Limb (tissue), 2 donors: ENCODE measurements around the gene TEX19.
"Not testable (repeated sequence)": the region's sequence is repeated elsewhere in the genome, so short reads cannot be mapped to it uniquely, and the experiment has no call there.

Experiments used
- DNase-seq, 2 donors: peaks; one replicate each; pipeline ENCODE4 v3.0.0-alpha.2; 2016; ENCODE audit errors: extremely low spot score in 2 of 2

TEX19 gene

DNA sequence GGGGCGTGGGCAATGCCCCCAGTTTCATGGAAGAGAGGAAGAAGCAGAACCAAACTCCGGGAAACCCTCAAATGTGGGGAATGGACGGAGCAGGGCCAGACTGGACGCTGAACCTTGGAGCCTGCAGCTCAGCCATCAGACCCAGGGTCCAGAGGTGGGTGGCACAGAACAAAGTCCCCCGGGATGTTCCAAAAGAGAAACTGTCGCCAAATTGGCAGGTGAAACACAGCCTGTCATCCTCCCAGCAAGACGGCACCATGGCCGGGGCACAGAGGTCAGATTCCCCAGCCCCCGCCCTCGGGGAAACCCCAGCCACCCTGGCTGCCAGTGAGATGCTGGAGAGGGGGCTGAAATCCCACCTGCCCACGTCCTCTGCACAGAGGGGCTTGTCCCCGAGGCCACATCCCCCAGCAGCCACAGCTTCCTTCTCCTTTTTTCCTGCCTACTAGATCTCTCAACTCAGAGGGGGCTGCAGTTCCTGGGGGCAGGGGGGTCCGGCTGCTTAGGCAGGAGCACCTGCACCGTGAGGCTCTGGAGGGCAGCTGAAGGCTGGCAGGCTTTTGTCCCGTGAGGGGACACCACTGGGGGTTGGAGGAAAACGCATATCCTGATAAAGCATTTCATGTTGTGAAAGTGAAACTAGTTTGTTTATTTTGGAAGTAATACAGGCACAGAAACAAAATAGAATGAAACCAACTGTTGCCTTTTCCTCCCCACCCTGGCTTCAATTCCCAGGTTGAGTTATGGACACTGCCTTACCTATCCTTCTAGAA, 24.2 kb upstream of the TEX19 start:
- DNase-seq: peak in 1 of 2 donors; percentile 27

DNA sequence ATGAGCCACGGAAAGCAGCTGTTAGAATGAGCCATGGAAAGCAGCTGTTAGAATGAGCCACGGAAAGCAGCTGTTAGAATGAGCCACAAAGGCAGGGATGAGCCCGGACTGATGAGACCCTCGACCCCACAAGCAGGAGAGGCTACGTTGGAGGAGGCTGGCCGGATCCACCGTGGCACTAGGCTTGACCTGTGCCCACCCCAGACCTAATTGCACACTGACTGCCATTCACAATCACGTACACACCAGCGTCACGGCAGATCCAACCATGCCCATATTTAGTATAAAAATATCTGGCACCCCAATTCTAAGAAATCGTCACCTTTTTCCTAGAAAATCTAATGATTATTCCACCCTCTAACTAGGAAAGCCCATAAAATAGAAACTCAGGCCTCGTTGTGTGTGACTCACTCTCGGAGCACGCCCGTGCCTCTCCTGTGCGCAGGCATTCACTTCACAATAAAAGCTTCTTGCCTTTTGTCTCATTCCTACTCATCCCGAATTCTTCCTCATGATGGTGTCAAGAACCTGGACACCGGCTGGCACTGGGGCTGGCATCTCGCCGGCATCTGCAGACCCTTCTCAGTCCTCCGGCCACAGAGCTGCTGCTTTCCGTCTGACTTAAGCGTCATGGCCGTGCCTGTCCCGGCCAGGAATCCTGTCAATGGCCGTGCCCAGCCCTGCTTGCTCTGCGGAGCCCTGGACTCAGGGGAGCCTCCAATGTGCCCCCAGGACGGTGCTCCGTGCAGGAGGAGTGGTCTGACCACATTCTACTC, 20.0 kb upstream of the TEX19 start:
- DNase-seq: no peak

DNA sequence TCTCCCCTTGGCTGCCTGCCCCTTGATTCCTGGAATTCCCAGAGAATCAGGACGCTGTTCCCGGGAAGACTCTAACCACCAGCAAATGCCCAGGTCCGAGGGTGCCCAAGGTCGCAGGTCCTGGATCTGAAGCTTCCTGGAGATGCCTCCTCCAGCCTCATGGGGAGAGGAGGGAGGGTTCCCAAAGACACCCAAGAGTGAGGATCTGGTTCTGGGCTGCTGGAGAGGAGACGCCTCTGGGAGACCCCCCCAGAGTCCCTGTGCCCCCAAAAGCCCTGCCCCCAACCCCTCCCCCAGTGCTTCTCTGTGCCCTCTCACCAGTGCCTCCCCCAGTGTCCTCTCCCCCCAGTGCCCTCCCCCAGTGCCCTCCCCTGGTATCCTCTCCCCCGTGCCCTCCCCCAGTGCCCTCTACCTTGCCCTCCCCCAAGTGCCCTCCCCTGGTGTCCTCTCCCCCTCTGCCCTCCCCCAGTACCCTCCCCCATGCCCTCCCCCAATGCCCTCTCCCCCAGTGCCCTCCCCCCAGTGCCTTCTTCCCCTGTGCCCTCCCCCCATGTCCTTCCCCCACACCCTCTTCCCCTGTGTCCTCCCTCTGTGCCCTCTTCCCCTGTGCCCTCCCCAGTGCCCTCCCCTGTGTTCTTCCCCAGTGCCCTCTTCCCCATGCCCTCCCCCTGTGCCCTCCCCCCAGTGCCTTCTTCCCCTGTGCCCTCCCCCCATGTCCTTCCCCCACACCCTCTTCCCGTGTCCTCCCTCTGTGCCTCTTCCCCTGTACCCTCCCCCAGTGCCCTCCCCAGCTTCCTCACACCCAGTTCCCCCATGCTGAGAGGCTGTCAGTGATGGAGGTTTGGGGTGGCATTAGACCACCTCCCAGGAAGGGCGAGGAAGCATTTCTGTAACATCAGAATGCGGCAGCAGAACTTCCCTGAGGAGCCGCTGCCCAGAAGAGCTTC, 19.1 kb upstream of the TEX19 start:
- no peak for DNase-seq

DNA sequence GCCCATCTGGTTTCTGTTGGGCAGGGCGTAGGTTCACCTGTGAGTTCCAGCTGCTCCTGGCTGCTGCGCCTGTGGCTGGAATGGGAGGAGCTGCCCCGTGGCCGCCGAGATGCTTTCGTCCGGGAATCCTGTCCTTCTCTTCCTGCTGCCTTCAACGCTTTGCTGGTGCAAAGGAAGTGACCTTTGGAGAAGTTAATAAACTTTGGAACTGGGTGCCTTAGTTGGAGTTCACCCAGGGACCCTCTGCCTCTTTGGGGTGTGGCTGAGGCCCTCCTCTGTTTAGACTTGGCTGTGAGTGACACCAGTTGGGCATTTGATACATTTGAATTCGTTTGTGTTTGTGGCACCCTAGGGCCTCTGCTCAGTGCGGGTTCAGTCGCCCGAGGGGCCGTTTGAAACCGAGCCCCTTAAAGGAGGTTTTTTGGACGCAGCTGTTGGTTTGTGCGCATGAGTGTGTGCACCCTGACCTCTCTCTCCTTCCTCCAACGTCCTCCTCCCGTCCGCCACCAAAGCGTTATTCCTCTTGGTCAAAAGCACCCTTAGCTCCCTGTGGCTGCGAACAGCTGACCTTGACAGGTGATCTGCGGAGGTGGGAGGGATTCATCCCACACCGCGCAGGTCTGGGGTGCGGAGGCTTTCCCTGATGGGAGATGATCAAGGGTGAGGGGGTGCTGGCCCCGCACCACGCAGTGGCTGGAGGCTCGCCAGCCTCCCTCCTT, 16.5 kb upstream of the TEX19 start:
- DNase-seq: no peak

DNA sequence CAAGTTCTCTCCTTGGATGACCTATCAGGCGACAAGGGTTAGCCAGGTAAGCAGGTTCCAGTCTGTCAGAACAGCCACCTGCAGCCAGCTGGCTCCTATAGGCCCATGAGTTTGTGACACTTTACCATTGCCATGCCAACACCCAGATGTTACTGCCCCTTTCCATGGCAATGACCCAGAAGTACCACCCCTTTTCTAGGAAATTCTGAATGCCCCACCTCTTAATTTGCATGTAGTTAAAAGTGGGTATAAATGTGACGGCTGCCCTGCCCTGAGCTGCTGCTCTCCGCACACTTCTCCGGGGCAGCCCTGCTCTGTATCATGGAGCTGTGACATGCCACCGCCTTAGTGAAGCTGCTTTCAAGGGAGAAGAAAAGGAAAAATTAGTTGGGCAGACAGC, 15.5 kb upstream of the TEX19 start:
- DNase-seq: no peak

DNA sequence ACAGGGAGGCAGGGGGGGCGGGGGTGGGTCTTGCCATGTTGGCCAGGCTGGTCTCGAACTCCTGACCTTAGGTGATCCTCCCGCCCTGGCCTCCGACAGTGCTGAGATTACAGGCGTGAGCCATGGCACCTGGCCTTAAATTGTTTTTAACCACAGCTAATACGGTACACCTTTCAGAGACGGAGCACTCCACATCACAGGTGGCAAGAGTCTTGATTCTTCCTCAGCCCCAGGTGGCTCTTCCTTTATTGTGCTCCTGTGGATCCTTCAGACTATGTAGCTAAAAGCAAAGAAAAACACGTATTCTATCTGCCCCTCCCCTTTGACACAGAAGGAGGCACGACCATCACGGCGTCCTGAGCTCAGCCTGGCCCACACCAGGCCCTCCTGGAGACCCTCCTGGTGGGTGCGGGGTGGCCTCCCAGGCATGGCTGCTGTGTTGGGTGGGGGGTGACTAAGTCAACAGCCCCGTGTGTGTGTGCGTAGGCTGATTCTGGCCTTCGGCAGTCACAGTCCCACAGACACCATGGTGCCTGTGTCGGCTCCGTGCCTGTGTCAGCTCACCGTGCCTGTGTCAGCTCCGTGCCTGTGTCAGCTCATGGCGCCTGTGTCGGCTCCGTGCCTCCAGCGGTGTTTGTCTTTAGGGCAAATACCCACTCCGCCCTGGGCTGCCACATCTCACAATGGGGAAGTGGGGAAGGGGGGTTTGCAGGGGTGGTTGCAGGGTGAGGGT, 14.7 kb upstream of the TEX19 start:
- DNase-seq: no peak

DNA sequence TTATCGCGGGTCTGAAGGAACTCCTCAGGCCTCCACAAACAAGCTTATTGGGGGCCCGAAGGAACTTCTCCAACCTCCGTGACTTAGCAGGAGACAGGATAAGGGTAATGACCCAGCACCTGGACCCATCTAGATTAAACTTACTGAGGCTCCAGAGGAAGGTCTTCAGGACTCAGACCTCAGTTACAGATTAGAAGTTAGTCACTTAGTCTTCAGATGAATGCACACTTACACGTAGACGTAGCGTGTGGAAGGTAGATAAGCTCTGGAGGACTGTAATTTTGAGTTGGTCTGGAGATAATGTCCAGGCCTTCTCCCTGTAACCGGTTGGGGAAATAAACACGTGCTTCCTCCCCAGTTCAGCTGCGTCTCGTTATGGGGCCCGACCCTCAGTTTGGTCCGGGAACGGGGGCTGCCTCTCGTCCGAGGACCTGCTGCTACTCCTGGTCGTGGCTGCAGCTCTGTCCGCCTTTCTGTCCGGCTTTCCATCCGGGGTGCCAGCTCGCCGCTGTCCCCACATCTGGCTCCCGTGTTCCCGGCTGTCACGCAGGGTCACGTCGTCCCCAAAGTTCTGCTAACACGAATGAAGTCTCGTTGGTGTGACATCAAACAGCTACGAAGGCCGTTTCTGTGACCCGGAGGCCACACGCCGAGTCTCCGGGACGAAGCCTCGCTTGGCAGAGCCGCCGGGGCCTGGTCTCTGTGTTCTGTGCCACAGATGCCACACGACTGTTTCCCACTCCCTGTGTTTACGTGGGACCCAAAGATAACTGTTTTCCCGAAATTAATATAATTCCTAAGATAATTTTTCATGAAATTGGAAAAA, 13.7 kb upstream of the TEX19 start:
- DNase-seq: no peak

DNA sequence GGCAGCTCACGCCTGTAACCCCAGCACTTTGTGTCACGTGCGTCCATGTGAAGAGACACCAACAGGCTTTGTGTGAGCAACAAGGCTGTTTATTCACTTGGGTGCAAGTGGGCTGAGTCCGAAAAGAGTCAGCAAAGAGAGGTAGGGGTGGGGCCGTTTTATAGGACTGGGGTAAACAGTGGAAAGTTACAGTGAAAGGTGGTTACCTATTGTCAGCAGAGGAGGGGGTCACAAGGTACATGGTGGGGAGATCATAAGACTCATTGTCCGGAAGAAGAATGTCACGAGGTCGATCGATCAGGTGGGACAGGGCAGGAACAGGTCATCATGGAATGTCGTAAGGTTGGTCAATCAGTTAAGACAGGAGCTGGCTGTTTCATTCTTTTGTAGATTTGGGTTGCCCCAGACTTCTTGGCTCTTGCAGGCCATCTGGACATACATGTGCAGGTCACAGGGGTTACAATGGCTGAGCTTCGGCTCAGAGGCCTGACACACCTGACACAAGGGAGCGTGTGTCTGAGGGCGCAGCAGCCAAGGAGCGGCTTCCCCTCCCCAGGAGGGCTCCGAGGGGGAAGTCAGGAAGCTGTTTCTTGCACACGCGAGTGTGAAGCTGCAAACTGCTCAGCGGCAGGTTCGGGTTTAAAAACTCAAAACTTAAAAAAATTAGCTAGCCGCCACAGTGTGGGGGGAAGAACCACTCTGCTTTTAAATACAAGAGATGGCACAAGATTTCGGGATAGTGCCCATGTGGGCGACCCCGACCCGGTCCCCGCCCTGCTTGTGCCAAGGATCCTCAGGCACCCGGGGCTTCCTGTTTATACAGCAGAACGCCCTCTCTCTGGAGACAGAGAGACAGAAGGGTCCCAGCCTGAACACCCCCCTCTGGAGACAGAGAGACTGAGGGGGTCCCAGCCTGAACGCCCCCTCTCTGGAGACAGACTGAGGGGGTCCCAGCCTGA, 12.4 kb upstream of the TEX19 start:
- DNase-seq: no peak

DNA sequence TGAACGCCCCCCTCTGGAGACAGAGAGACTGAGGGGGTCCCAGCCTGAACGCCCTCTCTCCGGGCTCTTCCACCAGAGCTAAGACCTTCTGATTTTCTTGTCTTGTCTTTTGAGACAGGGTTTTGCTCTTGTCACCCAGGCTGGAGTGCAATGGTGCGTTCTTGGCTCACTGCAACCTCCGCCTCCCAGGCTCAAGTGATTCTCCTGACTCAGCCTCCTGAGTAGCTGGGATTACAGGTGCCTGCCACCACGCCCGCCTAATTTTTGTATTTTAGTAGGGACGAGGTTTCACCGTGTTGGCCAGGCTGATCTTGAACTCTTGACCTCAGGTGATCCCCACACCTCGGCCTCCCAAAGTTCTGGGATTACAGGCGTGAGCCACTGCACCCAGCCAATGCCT, 11.1 kb upstream of the TEX19 start:
- DNase-seq: not testable (repeated sequence)

DNA sequence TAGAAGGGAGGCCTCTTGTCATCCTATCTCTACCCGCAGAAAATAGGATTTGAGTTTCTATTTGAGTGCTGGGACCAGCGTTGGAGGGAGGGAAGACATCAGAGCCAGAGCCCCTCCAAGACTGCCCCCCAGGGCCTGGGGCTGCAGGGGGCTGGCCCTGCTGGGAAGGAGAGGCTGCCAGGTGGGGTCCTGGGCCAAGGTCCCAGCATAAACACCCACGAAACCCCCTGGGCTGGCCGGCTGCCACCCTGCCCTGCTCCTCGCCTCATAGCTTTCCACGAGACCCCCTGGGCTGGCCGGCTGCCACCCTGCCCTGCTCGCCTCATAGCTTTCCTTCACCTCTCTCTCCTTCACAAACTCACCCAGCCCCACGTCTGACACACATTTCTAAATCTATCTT, 10.6 kb upstream of the TEX19 start:
- no peak for DNase-seq

DNA sequence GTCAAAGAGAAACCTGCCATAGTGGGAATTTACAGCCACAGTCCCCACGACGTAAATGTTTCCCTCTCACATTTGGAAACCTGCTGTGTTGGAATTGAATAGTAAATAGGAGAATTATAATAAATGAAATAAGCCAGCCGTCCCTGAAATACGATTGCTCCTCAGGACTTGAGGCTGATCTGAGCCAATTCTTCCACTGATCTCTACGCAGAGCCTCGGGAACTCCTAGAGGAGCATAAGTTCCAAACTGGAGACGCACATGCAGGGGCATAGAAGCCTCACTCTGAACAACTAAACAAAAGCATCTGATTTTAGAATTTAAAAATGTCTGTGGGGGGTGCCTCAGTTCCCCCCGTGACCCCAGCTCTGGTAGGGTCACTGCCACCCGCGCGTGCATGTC, 10.2 kb upstream of the TEX19 start:
- DNase-seq: no peak

DNA sequence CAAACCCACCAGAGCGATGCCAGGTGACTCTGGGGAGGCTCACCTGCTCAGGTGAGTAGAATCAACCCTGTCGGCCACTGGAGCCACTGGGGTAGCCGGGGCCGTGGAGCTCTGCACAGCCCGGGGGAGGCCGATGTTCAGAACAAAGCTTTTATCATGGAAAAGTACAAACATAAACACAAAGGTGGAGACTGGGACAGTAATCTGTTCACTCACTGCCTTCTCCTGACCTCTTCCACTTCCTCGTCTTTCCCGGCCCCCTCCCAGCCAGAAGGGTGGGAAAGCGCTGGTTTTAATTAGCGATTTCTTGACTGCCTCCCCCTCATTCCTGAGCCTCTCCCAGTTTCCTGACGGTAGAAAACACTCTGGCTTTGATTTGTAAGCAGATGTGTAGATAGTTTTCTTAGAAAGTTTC, 9.8 kb upstream of the TEX19 start:
- no peak for DNase-seq

DNA sequence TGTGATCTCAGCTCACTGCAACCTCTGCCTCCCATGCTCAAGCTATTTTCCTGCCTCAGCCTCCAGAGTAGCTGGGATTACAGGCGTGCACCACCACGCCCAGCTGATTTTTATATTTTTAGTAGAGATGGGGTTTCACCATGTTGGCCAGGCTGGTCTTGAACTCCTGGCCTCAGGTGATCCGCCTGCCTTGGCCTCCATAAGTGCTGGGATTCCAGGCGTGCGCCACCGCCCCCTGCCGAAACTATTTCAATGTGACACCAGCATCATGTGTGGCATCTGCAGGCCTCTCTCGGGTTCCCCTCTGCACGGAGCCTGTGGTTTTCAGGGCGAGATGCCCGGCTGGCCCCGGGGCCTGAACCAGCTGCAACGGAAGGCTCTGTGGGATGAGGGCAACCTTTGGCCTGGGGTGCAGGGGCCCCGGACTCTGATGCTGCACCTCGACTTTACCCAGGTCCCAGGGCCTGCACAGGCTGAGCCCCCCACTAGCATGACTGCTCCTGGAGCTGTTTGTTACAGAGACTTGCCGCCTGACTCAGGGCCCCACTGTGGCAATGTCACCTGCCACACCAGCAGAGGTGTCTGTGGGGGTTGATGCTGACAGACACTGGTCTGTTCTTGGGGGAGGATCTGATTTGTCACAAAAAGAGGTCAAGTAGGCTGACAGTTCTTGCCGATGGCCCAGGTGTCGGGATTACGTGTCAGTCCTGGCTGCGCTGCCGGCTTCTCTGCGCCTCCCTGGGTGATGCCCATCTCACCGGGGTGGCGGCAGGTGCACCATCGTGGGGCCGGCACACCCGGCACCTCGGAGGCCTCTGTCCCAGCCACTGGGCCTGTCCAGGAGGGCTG, 8.6 kb upstream of the TEX19 start:
- no peak for DNase-seq

DNA sequence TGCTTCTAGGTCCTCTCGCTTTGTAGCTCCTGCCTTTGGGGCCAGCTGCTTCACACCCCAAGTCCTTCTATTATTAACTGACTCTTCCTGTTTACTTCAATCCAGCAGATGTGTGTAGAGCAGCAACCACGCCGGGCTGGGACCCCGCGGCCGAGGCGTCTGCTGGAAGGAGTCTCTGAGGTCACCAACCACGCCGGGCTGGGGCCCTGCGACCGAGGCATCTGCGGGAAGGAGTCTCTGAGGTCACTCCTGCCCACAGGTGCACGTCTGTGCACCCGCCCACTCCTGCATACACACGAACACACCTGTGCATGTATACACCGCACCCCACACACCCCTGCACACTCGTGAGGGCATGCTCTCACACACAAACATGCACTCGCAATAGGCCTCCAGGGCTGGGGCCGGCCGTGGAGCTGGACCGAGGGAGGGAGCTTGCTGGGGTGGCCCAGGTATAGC, 7.8 kb upstream of the TEX19 start:
- no peak for DNase-seq

DNA sequence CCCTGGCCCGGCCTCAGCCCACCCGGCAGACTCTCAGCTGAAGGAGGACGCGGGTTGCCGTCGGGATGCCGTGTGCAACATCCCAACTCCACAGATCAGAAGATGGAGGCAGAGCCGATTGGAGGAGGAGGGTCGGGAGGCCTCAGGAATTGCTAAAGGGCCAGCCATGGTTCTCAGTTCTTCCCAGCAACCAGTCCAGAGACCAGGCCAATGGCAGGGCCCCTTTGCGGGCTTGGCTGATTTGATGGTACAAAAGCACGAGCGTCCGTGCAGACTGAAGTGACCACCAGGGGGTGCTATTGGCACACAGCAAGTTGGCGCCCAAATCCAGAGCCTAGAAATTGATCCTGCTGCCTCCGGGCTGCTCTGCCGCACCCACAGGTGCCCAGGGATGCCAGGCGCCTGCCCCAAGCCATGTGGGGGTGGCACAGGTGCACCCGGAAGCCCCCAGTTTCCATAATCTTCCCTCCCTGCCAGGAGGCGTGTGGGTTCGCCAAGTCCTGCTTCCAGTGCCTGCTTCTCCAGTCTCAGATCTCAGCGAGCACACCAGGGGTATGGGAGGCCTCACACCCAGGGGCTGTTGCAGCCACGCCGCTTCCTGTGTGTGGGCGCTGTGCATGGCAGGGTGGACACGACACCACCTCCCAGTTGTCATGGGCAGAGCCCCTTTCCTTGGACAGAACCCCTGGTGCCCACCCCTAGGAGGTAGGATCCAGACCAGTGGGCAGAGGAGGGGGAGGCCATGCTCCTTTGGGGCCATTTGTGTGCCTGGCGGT, 7.1 kb upstream of the TEX19 start:
- peak; percentile 88 to 89 for DNase-seq

DNA sequence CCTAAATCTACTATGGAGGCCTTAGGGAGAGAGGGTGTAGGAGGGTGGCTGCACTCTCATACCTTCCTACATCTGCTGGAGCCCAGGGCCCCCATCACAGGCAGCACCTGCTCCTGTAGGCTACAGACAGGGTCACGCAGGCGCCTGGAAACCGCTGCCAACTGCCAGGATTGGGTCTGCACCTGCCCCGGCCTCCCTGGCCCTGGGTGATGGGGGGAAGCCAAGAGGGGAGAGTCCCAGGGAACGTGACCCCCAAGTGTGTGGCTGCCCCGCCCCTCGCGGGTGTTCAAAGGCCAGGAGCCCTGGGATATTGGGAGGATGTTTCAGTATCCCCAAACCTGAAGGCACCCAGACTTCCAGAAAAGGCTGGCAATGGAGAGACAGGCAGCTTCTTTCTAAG, 5.6 kb upstream of the TEX19 start:
- no peak for DNase-seq
